ENCODE results near the gene OR13A1.
"Not testable (repeated sequence)": the region's sequence is repeated elsewhere in the genome, so short reads cannot be mapped to it uniquely, and the experiment has no call there.

OR13A1 gene

GRCh38 chr10:45286980-45287379 lies 28.4 kb downstream of the OR13A1 start:
- no peak for DNase-seq (ENCODE audit: extremely low read depth in 1 of 2, low read depth in 1 of 2)

DNA sequence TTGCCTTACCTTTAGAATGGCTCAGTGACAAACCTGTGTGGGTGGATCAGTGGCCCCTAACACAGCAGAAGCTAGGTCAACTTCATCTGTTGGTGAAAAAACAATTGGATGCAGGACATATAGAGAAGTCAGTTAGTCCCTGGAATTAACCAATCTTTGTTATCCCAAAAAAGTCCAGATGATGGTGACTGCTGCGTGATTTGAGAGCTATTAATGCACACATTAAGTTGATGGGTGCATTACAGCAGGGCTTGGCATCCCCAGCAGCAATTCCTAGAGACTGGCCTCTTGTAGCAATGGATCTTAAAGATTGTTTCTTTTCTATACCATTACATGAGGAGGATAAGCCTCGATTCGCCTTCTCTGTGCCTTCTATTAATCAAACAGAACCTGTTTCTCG lies 33.3 kb downstream of the OR13A1 start:
- DNase-seq (ENCODE audit: extremely low read depth in 1 of 2, low read depth in 1 of 2): no peak

DNA sequence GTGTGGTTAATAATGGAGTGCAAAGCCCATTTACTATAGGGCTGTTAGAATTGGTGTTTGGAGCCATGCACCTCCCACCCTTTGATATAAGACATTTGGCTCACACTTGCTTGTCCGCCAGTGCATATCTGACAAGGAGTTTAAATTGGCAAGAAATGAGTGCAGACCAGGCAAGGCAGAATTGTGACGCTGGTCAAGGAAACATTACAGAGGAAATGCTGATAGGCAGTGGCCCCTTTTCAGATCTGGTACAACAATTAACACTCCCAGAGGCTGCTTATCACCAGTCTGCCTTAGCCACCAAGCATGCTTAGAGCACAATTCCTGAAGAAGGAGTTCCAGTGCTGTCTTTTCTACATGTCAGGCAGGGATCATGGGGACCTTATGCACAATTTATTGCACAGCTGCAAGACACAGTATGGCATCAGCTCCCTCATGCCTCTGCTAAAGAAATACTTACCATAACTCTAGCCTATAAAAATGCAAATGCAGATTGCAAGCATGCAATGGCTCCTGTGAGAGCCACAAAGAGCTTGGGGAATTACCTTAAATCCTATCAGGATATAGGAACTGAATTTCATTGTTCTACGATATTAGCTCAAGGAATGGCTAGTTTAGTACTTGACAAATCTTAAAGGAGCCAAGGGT lies 35.2 kb downstream of the OR13A1 start:
- no peak for DNase-seq (ENCODE audit: extremely low read depth in 1 of 2, low read depth in 1 of 2)

- DNase-seq (ENCODE audit: extremely low read depth in 1 of 2, low read depth in 1 of 2): no peak
Measured at GRCh38 chr10:45279682-45280081, 35.7 kb downstream of the OR13A1 start.

GRCh38 chr10:45278860-45279498 lies 36.4 kb downstream of the OR13A1 start:
- no peak for DNase-seq (ENCODE audit: extremely low read depth in 1 of 2, low read depth in 1 of 2)

DNA sequence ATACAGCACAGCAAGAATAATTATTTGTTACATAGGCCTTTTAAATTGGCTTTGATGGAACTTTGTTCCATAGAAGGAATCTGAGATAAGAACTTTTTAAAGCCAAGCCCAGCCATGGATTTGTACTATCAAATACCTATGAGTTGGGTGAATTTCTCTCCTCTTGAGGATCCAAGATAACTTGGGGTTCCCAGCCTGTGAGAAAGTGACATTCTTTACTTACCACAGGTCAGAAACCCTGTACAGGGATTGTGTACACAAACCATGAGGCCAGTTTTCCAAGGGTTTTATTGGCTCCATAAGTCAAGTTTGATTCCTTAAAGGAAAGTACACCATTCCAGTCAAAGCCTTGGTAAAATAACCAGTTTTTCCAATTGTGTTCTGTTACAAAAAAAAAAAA lies 39.3 kb downstream of the OR13A1 start:
- DNase-seq (ENCODE audit: extremely low read depth in 1 of 2, low read depth in 1 of 2): not testable (repeated sequence)

DNA sequence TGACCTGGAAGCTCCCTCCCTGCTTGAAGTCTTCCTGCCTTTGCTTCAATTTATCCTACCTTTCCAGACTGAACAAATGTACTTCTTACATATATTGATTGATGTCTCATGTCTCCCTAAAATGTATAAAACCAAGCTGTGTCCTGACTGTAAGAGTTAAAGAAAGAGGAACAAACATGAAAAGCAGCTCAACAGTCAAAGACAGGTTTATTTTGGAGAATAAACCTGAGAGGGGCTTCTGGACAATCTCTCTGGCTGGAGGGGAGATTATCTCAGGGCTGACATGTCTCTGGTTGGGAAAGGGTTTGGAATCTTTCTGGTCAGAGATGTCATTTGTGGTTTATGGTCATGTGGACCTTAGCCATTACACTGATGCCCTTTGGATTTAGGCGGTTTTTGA lies 41.0 kb downstream of the OR13A1 start:
- no peak for DNase-seq (ENCODE audit: extremely low read depth in 1 of 2, low read depth in 1 of 2)

GRCh38 chr10:45267777-45268176 lies 47.6 kb downstream of the OR13A1 start:
- DNase-seq (ENCODE audit: extremely low read depth in 1 of 2, low read depth in 1 of 2): not testable (repeated sequence)

- DNase-seq (ENCODE audit: extremely low read depth in 1 of 2, low read depth in 1 of 2): no peak
Measured at GRCh38 chr10:45265996-45266395, 49.4 kb downstream of the OR13A1 start.

DNA sequence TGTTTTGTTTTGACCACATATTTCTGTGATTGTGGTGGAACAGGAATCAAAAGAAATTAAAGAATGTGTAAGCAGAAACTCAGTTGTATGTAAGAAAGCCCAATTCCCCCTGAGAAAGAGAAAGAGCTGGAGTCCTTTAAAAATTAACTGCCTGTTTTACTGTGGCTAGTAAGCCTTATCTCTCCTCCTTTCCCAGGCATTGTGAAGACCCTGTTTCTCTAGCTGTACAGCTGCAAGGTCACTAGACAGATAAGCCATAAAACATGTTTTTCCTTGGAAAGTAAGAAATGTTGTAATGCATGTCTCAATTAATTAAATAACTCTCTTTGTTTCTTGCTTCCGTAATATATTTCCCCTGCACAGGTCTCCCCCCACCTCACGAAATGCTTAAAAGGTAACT lies 53.5 kb downstream of the OR13A1 start:
- no peak for DNase-seq (ENCODE audit: extremely low read depth in 1 of 2, low read depth in 1 of 2)

GRCh38 chr10:45261243-45261775 lies 54.1 kb downstream of the OR13A1 start:
- no peak for DNase-seq (ENCODE audit: extremely low read depth in 1 of 2, low read depth in 1 of 2)

GRCh38 chr10:45260635-45261034 lies 54.8 kb downstream of the OR13A1 start:
- not testable (repeated sequence) for DNase-seq (ENCODE audit: extremely low read depth in 1 of 2, low read depth in 1 of 2)

GRCh38 chr10:45259786-45260495 lies 55.5 kb downstream of the OR13A1 start:
- not testable (repeated sequence) for DNase-seq (ENCODE audit: extremely low read depth in 1 of 2, low read depth in 1 of 2)

DNA sequence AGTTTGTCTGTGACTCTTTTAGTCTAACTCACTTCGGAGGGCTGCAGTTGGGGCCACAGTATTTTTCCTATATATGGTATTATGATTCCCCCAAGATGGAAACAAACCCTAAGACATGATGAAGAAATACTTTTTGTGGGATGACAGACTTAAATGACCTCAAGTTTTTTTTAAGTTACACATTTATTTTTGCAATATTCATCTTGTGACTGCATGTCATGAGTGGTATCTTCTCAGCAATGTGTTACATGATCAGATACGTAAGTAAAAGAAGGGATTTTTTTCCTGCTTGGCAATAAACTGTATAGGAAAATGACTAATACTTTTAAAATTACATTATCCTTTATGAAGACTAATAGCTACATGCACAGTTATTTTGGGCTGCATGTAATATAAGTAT lies 57.8 kb downstream of the OR13A1 start:
- DNase-seq (ENCODE audit: extremely low read depth in 1 of 2, low read depth in 1 of 2): no peak

DNA sequence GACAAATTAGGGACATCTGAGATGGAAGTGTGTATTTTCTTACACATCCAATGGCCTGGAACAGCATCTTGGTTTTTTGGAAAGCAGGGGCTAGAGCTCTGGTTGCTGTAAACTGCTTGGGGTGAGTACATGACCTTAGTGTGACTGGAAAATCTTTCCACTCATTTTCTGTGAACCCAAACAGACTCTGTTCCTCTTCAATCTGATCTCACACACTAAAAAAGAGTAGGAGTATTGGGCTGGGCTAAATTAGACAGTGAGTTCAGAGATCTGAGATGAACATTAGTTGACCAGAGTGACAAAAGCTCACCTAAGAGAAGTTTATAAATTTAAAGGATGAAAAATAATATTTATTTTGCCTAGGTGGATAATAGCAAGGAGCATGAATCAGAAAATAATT lies 59.2 kb downstream of the OR13A1 start:
- DNase-seq (ENCODE audit: extremely low read depth in 1 of 2, low read depth in 1 of 2): no peak

- DNase-seq (ENCODE audit: extremely low read depth in 1 of 2, low read depth in 1 of 2): no peak
Measured at GRCh38 chr10:45255706-45256105, 59.7 kb downstream of the OR13A1 start.

- DNase-seq (ENCODE audit: extremely low read depth in 1 of 2, low read depth in 1 of 2): no peak
Measured at GRCh38 chr10:45254892-45255291, 60.5 kb downstream of the OR13A1 start.

DNA sequence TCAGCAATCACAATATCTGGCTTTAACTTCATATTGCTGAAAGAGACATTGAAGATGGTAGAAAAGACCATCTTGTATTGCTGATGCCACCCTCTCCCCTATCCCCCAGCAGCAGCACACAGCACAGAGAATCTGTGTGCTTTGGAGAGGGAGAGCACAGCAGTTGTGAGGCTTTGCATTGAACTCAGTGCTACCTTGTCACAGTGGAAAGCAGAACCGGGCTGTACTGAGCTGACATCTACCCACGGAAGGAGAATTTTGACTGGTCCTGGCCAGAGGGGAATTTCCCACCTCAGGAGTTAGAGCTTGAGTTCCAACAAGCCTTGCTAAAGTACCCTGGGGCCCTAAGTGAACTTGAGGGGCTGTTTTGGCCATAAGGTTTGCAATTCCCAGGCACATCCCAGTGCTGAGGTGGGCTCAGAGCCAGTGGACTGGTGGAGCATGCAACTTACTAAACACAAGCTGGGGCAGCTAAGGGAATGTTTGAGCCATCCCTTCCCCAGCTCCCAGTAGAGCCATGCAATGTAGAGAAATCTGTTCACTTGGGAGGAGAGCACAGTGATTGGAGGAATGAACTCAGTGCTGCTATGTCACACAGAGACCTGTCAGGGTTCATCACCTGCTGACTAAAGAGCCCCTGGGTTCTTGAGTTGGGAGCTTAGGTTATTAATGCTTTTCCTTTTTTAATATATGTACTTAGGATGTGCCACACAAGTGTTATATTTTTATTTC lies 62.1 kb downstream of the OR13A1 start:
- no peak for DNase-seq (ENCODE audit: extremely low read depth in 1 of 2, low read depth in 1 of 2)

Measured in stimulated activated CD8-positive, alpha-beta memory T cell treated with anti-CD3 and anti-CD28 coated beads, Interleukin-7, amount 100 ng/mL, for 48 hours (primary cell).